ENCODE results near the gene ITPR1.

GRCh38 chr3:4495294-4496086 lies 2.3 kb downstream of the ITPR1 start:
- TF ChIP-seq PHF8 (IDR thresholded peaks at IDR 0.05; ENCODE audit: borderline replicate concordance, low read depth) (no peak), CTCF (IDR thresholded peaks at IDR 0.05) (no peak), ELK1 (IDR thresholded peaks at IDR 0.05; ENCODE audit: low read depth, low read length) (no peak), EP300 (IDR thresholded peaks at IDR 0.05) (no peak), POLR2AphosphoS2 (conservative IDR thresholded peaks at IDR 0.05; ENCODE audit: low read length) (no peak), USF2 (IDR thresholded peaks at IDR 0.05) (no peak), MYC (IDR thresholded peaks at IDR 0.05; ENCODE audit: borderline replicate concordance, low read length) (no peak), JUN (IDR thresholded peaks at IDR 0.05) (no peak), MAX (IDR thresholded peaks at IDR 0.05) (no peak)
